Mesothelial cell of epicardium (in vitro differentiated cells): Measurements from ENCODE around the gene MTX1. TPM values are rescaled to one million over a fixed set of nuclear protein-coding genes. Genes with fewer than 3 reads are reported as not detected.

Experiments used
- DNase-seq, 2 experiments: peaks; one replicate each; pipeline ENCODE4 v3.0.0; 2021; ENCODE audit warnings: low spot score in 2 of 2; ENCODE audit not compliant: unreplicated experiment in 2 of 2
- H3K27ac Mint-ChIP-seq: 2 replicates; pipeline ENCODE4 v1.8.0; 2021; ENCODE audit warnings: mixed read lengths
- H3K27me3 Mint-ChIP-seq: 2 replicates; pipeline ENCODE4 v1.8.0; 2021; ENCODE audit warnings: low read depth, mixed read lengths
- H3K36me3 Mint-ChIP-seq: 2 replicates; pipeline ENCODE4 v1.8.0; 2021; ENCODE audit warnings: mixed read lengths
- H3K4me1 Mint-ChIP-seq: 2 replicates; pipeline ENCODE4 v1.8.0; 2021; ENCODE audit warnings: mixed read lengths
- H3K4me3 Mint-ChIP-seq: 2 replicates; pipeline ENCODE4 v1.8.0; 2021; ENCODE audit warnings: mild to moderate bottlenecking, moderate library complexity, mixed read lengths
- H3K9me3 Mint-ChIP-seq: 2 replicates; pipeline ENCODE4 v1.8.0; 2021; ENCODE audit warnings: mixed read lengths
- total RNA-seq: library from RNA; stranded (reverse); gene quantifications from 3 replicates; pipeline ENCODE4 v1.2.1, GENCODE V29; 2021
- TF ChIP-seq, protein P1 (sequence below): fragments of 200-600 bp; sonication (generic); IDR thresholded peaks from one replicate; pipeline ENCODE4 v1.5.0; 2021; ENCODE audit warnings: antibody characterized with exemption; ENCODE audit not compliant: unreplicated experiment

Gene MTX1
- total RNA-seq, 1 donor from 2014 or later: 35.7 TPM

DNA sequence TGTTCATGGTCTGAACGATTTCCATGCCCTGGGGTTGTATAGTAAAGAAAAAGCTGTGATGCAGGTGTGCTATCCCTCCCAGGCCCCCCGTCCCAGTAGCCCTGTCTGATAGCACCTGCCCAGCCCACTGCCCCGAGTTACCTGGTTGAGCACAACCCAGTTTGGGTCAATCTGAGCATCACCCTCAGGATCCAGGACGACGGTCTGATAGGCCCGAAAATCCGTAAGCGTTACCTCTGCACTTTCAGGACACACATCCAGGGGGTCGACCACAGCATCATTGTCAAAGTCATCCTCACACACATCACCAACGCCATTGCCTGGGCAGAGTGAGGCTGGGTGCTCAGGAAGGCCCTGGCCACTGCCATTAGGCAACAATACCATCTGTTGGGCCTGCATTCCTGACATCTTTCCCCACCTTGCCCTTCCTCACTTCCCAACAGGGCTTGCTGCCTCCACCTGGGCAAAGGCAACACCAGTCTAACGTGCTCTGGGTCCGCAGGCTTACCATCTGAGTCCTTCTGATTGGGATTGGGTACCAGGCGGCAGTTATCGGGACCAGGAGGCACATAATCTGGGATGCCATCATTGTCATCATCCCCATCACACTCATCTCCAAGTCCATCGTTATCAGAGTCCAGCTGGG is 10.5 kb upstream of the MTX1 start:
- H3K4me3 Mint-ChIP-seq: no peak overlapping the region
- no peaks in the 10 kb centered on the region for H3K9me3 Mint-ChIP-seq
- H3K4me1 Mint-ChIP-seq: peaks cover 21% of the 10 kb centered on the region
- H3K27me3 Mint-ChIP-seq: no peaks in the 10 kb centered on the region
- peaks cover 5% of the 10 kb centered on the region for H3K36me3 Mint-ChIP-seq
- TF ChIP-seq, protein P1, sequence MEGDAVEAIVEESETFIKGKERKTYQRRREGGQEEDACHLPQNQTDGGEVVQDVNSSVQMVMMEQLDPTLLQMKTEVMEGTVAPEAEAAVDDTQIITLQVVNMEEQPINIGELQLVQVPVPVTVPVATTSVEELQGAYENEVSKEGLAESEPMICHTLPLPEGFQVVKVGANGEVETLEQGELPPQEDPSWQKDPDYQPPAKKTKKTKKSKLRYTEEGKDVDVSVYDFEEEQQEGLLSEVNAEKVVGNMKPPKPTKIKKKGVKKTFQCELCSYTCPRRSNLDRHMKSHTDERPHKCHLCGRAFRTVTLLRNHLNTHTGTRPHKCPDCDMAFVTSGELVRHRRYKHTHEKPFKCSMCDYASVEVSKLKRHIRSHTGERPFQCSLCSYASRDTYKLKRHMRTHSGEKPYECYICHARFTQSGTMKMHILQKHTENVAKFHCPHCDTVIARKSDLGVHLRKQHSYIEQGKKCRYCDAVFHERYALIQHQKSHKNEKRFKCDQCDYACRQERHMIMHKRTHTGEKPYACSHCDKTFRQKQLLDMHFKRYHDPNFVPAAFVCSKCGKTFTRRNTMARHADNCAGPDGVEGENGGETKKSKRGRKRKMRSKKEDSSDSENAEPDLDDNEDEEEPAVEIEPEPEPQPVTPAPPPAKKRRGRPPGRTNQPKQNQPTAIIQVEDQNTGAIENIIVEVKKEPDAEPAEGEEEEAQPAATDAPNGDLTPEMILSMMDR: no peak
- H3K27ac Mint-ChIP-seq: no peak overlapping the region
- DNase-seq: no peak

DNA sequence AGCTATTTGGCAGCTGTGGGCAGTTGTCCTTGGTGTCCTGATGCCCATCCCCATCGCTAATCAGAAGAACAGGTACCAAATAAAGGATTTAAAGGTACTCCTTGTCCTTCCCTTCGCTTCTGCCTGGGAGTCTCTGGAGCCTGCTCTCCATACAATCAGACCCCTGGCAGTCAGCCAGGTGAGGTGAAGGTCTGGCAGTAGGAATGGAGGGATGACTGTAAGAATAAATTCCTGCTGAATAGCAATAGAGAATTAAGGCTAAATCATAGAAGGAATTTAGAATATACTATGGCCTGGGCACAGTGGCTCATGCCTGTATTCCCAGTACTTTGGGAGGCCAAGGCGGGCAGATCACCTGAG is 10.0 kb upstream of the MTX1 start:
- H3K27ac Mint-ChIP-seq: no peak overlapping the region

DNA sequence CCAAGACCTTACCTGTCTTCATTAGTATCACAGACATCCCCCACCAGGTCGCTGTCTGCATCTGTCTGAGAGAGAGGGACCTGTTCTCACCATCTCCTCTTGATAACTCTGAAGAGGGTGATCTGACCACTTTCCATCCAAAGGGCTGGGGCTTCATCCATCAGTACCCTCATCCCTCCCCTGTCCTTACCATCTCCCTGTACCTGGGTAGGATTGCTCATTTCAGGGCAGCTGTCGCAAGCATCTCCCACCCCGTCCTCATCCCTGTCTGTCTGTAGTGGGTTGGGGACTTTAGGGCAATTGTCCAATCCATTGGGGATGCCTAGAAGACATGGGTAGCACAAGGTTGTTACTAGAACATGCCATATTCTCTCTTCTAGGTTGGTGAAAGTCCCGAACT is 8.7 kb upstream of the MTX1 start:
- H3K4me1 Mint-ChIP-seq: peaks cover 6% of the 10 kb centered on the region
- TF ChIP-seq, protein P1: no peak
- DNase-seq: no peak
- no peak overlapping the region for H3K4me3 Mint-ChIP-seq
- peaks cover 5% of the 10 kb centered on the region for H3K36me3 Mint-ChIP-seq
- H3K27me3 Mint-ChIP-seq: no peaks in the 10 kb centered on the region
- no peak overlapping the region for H3K27ac Mint-ChIP-seq
- no peaks in the 10 kb centered on the region for H3K9me3 Mint-ChIP-seq

More for the DNA sequence above, 10.0 kb upstream of the MTX1 start:
- peaks cover 17% of the 10 kb centered on the region for H3K4me1 Mint-ChIP-seq
- no peak for DNase-seq
- peaks cover 5% of the 10 kb centered on the region for H3K36me3 Mint-ChIP-seq
- H3K4me3 Mint-ChIP-seq: no peak overlapping the region
- no peaks in the 10 kb centered on the region for H3K9me3 Mint-ChIP-seq
- TF ChIP-seq, protein P1: no peak
- no peaks in the 10 kb centered on the region for H3K27me3 Mint-ChIP-seq

DNA sequence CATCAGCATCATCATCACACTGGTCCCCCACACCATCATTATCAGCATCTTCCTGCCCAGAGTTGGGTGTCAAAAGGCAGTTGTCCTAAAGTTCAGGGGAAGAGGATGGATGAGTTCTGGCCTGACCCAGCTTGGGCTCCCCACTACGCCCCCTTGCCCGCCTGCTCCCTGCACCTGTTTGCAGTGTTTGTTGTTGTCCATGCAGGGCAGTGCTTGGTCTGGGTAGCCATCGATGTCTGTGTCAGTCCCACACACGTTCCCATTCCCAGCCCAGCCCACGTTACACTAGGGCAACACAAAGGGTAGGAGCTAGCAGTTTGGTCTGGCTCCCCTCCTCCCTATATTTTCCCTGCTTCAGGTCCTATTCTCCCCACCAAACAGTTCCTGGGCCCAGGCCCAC is 7.6 kb upstream of the MTX1 start:
- Mint-ChIP-seq H3K4me1 (no peaks in the 10 kb centered on the region), H3K36me3 (peaks cover 5% of the 10 kb centered on the region), H3K9me3 (no peaks in the 10 kb centered on the region), H3K27me3 (no peaks in the 10 kb centered on the region), H3K27ac (no peak overlapping the region), H3K4me3 (no peak overlapping the region)
- TF ChIP-seq, protein P1: no peak
- DNase-seq: no peak

DNA sequence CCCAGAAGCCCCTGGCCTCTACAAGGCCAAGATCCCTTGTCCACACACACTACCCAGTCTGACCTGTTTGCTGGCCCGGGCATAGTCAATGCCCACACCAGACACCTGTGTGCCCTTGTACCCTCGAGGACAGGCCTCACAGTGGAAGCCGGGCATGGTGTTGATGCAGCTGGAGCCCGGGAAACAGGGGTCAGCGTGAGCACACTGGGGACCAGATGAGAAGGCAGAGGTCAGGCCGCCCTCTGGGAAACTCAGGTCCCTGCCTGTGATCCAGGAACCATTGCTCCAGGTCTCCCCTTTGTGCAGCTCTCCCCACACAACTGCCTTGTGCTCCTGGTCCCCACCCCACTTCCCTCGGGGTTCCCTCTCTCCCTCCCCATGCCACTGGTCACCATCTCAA is 6.3 kb upstream of the MTX1 start:
- H3K4me3 Mint-ChIP-seq: no peak overlapping the region
- no peak for DNase-seq
- H3K9me3 Mint-ChIP-seq: no peaks in the 10 kb centered on the region
- H3K27me3 Mint-ChIP-seq: no peaks in the 10 kb centered on the region
- peaks cover 6% of the 10 kb centered on the region for H3K4me1 Mint-ChIP-seq
- TF ChIP-seq, protein P1: no peak
- H3K27ac Mint-ChIP-seq: no peak overlapping the region
- H3K36me3 Mint-ChIP-seq: peaks cover 2% of the 10 kb centered on the region
